K562 (cell line): Measurements from ENCODE around the gene CEP78. TPM values are rescaled to one million over a fixed set of nuclear protein-coding genes. Genes with fewer than 3 reads are reported as not detected.

Experiments
- FOSL1 ChIP-seq: fragments of 200-800 bp; sonication (Bioruptor generic); conservative IDR thresholded peaks from 2 replicates; pipeline ENCODE4 v1.6.1; 2016; ENCODE audit warnings: missing genetic modification characterization, missing compliant biosample characterization
- HLTF ChIP-seq: fragments of 450-650 bp; IDR thresholded peaks from 2 replicates; pipeline ENCODE4 v1.6.1; 2016
- NFXL1 ChIP-seq: fragments of 450-650 bp; formaldehyde crosslinking; IDR thresholded peaks from 2 replicates; pipeline ENCODE4 v1.4.0; 2021; ENCODE audit warnings: mild to moderate bottlenecking
- NFYB ChIP-seq: IDR thresholded peaks from 2 replicates; pipeline ENCODE4 v1.6.1; 2011; ENCODE audit warnings: mild to moderate bottlenecking, moderate library complexity; ENCODE audit not compliant: insufficient read length; ENCODE audit errors: extremely low read depth
- RFX1 ChIP-seq: fragments of 450-650 bp; IDR thresholded peaks from 2 replicates; pipeline ENCODE4 v1.6.1; 2016; ENCODE audit warnings: mild to moderate bottlenecking, moderate library complexity
- SIX5 ChIP-seq, 2 experiments: IDR thresholded peaks; 2 replicates each; pipeline ENCODE4 v1.6.1; 2011; ENCODE audit warnings: low read length in 2 of 2, borderline replicate concordance in 1 of 2, low read depth in 1 of 2, mild to moderate bottlenecking in 1 of 2, moderate library complexity in 1 of 2; ENCODE audit not compliant: insufficient read depth in 1 of 2
- ZNF408 ChIP-seq: fragments of 250-450 bp; sonication (Bioruptor Pico); IDR thresholded peaks from 2 replicates; pipeline ENCODE4 v1.4.0; 2020; ENCODE audit warnings: low read depth, mild to moderate bottlenecking, moderate library complexity
- polyA plus RNA-seq, 8 experiments: library from polyadenylated mRNA; depleted of rRNA in 4 of 8; stranded (reverse) in 5 of 8; unstranded in 3 of 8; fragments of >200 nt; fragmentation: Nextera tagmentation in 2 of 8; fragmentation: Illumina TruSeq in 1 of 8; extraction: Ambion mirVana in 2 of 8; extraction: Trizol in 1 of 8; gene quantifications; 2 replicates each; pipeline versions ENCODE4 v1.2.1 to v1.2.3, GENCODE V29; 2011 to 2014; ENCODE audit warnings: inconsistent platforms in 1 of 8, missing spikeins in 1 of 8
- total RNA-seq, 7 experiments: library from RNA; depleted of rRNA in 6 of 7; stranded (reverse); fragments of >200 nt in 6 of 7; fragmentation: Illumina TruSeq in 2 of 7; extraction: Trizol in 2 of 7; gene quantifications; 2 replicates each; pipeline versions ENCODE4 v1.2.1 to v1.2.3, GENCODE V29; 2011 to 2021; ENCODE audit warnings: low replicate concordance in 1 of 7
- TF ChIP-seq, protein P1 (sequence below): sonication (generic); formaldehyde crosslinking; IDR thresholded peaks from 2 replicates; pipeline ENCODE4 v1.8.0; 2022; ENCODE audit warnings: missing genetic modification reagents, mild to moderate bottlenecking, borderline replicate concordance
- TF ChIP-seq, protein P2 (sequence below): fragments of 450-650 bp; formaldehyde crosslinking; IDR thresholded peaks from 2 replicates; pipeline ENCODE4 v1.4.0; 2022; ENCODE audit warnings: missing genetic modification characterization
- TF ChIP-seq, protein P3 (sequence below): fragments of 250-450 bp; sonication (Bioruptor Pico); IDR thresholded peaks from 2 replicates; pipeline ENCODE4 v1.5.0; 2022; ENCODE audit warnings: mild to moderate bottlenecking

Gene CEP78
- total and polyA plus RNA-seq, 9 of the 15 experiments (the other 6 are each of a cell fraction or from before 2014, with no cell fraction given), result 3.5 to 26.0 (median 21.5) TPM

DNA sequence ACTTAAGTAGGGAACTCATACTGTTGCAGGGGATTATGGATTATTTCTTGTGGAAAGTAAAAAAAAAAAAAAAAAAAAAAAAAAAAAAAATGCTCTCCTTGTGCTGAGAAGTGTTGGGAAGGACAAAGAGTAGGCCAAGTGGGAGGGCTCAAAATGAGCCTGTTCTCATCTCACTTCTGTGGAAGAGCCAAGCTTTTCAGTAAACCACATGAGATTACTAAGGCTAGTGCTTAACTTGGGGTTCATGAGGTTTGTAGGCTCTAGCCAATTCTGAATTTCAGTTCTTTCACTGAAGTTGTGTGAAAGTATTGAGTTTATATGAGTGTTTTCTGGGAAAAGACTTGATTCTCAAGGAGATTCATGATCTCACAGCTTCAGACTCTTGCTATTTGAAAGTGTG is 23.0 kb upstream of the CEP78 start (continued):
- TF ChIP-seq, protein P1, sequence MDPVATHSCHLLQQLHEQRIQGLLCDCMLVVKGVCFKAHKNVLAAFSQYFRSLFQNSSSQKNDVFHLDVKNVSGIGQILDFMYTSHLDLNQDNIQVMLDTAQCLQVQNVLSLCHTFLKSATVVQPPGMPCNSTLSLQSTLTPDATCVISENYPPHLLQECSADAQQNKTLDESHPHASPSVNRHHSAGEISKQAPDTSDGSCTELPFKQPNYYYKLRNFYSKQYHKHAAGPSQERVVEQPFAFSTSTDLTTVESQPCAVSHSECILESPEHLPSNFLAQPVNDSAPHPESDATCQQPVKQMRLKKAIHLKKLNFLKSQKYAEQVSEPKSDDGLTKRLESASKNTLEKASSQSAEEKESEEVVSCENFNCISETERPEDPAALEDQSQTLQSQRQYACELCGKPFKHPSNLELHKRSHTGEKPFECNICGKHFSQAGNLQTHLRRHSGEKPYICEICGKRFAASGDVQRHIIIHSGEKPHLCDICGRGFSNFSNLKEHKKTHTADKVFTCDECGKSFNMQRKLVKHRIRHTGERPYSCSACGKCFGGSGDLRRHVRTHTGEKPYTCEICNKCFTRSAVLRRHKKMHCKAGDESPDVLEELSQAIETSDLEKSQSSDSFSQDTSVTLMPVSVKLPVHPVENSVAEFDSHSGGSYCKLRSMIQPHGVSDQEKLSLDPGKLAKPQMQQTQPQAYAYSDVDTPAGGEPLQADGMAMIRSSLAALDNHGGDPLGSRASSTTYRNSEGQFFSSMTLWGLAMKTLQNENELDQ (CRISPR knock-in tag), result no peak
- TF ChIP-seq, protein P2, sequence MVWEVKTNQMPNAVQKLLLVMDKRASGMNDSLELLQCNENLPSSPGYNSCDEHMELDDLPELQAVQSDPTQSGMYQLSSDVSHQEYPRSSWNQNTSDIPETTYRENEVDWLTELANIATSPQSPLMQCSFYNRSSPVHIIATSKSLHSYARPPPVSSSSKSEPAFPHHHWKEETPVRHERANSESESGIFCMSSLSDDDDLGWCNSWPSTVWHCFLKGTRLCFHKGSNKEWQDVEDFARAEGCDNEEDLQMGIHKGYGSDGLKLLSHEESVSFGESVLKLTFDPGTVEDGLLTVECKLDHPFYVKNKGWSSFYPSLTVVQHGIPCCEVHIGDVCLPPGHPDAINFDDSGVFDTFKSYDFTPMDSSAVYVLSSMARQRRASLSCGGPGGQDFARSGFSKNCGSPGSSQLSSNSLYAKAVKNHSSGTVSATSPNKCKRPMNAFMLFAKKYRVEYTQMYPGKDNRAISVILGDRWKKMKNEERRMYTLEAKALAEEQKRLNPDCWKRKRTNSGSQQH (CRISPR knock-in tag), result no peak
- no peak for TF ChIP-seq HLTF
- TF ChIP-seq RFX1, result no peak
- no peak for TF ChIP-seq ZNF408 (CRISPR knock-in tag)
- no peak for TF ChIP-seq NFXL1 (CRISPR knock-in tag)
- no peak for TF ChIP-seq FOSL1 (tag)
- TF ChIP-seq NFYB, result no peak
- TF ChIP-seq, protein P3, sequence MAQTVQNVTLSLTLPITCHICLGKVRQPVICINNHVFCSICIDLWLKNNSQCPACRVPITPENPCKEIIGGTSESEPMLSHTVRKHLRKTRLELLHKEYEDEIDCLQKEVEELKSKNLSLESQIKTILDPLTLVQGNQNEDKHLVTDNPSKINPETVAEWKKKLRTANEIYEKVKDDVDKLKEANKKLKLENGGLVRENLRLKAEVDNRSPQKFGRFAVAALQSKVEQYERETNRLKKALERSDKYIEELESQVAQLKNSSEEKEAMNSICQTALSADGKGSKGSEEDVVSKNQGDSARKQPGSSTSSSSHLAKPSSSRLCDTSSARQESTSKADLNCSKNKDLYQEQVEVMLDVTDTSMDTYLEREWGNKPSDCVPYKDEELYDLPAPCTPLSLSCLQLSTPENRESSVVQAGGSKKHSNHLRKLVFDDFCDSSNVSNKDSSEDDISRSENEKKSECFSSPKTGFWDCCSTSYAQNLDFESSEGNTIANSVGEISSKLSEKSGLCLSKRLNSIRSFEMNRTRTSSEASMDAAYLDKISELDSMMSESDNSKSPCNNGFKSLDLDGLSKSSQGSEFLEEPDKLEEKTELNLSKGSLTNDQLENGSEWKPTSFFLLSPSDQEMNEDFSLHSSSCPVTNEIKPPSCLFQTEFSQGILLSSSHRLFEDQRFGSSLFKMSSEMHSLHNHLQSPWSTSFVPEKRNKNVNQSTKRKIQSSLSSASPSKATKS, result no peak
- no peak for TF ChIP-seq SIX5 (IDR thresholded peaks at IDR 0.05; ENCODE audit: borderline replicate concordance in 1 of 2, insufficient read depth in 1 of 2, low read depth in 1 of 2, low read length in 2 of 2)
